Fibroblast of skin of left quadriceps (primary cell): ENCODE results near the gene GRID2.
"Not testable (repeated sequence)": the region's sequence is repeated elsewhere in the genome, so short reads cannot be mapped to it uniquely, and the experiment has no call there.

Experiments
- DNase-seq, 2 experiments: peaks; one replicate each; pipeline ENCODE4 v3.0.0-alpha.2; 2013; ENCODE audit warnings: low read depth in 2 of 2

The GRID2 gene

DNA sequence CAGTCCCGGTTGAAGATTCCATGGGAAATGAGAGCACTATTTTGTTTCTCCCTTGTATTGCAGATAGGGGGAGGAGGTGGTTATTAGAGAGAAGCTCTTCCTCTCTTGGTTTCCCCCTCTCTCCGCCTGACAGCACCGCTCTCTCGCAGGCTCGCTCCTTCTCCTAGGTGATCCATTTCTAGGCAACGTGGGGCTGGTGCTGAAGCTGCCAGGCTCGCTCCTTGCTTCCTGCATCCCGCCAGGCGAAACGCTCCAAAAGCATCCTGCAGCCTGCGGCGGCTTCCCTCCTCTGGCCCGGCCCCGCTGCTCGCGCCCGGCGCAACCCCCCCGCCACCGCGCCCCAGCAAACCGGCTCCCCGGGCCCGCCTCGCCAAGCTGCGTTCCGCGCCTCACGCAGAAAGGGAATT is at the start of gene GRID2:
GRID2 (plus strand) TSS at position 346 of the 407 bp plus-strand sequence.
- no peak for DNase-seq

DNA sequence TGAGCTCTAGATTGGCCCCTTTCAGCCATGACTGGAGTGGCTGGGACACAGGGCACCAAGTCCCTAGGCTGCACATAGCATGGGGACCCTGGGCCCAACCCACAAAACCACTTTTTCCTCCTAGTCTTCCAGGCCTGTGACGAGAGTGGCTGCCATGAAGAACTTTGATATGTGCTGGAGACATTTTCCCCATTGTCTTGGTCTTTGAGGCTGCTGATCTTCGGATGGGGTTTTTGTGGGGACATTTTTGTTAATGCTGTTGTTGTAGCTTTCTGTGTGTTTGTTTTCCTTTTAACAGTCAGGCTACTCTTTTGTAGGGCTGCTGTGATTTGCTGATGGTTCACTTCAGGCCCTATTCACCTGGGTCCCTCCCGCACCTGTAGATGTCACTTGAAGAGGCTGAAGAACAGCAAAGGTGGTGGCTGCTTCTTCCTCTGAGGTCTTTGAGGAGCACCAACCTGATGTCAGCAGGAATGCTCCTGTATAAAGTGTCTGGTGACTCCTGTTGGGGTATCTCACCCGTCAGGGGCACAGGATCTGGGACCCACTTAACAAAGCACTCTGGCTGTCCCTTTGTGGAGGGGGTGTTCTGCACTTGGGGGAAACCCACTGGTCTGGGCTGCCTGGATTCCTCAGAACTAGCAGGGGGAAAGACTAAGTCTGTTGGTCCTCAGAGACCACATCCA is 49.6 kb upstream of the GRID2 start:
- DNase-seq: no peak

DNA sequence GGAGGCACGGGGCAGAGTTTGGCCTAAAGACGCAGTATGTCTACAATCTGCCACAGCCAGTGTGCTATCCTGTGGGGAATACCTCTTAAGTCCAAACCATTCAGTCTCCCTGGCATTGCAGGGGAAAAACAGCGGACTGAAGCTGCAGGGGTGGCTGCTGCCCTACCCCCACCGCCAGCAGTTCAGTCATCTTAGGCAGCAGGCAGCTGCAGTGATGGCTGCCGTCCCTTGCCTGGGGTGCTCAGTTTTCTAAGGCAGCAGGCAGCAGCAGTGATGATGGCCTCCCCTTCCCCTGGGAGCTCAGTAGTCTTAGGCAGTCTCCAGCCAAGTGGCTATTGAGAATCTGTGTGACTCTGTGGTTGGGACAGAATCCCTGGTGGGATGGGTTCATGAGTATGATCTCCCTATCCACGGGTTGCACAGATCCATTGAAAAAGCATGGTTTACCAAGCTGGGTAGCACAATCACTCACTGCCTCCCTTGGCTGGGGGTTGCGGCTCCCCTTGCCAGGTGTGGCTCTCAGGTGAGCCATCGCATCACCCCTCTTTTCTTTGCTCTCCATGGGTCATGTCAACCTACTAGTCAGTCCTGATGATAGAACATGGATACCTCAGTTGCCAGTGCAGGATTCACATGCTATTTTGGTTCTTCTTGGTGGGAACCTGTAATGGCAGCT is 48.9 kb upstream of the GRID2 start:
- no peak for DNase-seq

DNA sequence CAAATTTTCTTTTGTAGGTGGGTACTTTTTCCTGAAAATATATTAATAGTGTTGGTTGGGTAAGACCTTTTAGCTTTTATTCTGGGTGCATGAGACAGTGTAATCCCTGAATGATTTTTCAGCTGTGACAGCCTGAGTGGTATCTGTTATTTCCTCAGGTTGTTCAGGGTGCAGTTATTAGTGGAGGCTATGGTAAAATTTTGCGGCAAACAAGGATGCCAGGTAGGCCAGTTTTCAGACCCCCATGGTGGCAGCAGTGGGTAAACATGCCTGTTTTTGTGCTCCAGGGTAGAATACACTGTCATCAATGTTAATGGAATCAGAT is 47.9 kb upstream of the GRID2 start:
- DNase-seq: no peak

DNA sequence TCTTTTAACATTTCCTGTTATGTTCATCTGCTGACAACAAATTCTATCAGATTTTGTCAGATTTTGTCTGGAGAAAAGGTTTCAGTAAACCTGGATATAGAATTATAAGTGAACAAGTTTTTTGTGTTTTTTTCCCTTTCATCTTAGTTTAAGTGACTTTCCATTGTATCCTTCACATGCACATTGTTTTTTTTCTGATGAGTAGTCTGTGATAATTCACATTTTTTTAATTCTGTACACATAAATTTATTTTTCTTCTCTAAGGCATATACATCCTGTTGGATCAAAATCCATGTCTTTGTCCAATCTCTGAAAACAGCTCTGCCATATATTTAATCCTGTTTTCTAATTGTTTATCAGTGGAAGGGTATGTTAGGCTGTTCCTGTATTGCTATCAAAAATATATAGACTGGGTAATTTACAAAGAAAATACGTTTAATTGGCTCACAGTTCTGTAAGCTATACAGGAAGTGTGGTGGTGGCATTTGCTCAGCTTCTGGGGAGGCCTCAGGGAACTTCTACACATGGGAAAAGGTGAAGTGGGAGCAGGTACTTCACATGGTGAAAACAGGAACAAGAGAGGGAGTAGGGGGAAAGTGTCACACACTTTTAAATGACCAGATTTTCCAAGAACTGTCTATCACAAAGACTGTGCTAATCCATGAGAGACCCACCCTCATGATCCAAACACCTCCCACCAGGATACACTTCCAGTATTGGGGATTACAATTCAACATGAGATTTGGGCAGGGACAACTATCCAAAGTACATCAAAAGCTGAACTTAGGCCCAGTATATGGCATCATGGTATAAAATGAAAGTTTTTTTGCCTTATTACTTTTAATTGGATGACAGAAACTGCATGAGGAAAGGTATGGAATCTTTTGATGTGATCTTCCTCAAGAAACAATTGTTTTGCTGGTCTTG is 45.6 kb upstream of the GRID2 start:
- no peak for DNase-seq

DNA sequence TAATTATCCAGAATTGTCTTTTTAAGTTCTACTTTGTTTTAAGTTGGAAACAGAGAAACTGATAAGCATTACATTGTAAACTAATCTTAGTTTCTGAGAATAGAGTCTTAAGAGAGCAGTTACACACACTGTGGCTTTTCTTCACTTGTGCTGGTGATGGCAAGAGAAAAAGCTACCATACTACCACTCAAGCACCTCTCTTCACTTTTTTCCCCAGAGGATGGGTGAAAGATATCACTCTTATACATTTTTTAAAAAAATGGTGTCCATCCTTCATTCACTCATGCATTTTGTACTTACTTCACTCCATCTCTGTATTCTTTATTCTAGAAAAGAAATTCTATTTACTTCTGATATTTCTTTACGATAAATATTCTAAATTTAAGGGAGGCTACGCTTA is 42.5 kb upstream of the GRID2 start:
- DNase-seq: no peak

DNA sequence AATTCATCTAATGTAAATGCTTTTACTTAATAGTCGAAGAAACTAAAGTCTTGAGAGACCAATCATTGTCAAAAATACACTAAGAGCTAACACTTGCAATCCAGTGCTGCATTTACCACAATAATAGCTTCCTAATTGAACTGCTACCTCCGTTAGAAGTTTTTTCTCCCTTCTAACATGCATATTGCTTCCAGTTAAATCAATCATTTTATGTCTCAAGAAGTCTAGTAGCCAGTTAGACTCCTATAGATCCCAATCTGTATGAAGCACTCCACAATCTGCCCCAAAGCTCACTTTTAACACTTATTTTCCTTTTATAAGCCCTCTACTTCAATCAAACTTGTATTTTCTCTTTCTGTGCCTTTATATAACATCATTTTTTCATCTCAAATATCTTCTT is 41.4 kb upstream of the GRID2 start:
- DNase-seq: no peak

DNA sequence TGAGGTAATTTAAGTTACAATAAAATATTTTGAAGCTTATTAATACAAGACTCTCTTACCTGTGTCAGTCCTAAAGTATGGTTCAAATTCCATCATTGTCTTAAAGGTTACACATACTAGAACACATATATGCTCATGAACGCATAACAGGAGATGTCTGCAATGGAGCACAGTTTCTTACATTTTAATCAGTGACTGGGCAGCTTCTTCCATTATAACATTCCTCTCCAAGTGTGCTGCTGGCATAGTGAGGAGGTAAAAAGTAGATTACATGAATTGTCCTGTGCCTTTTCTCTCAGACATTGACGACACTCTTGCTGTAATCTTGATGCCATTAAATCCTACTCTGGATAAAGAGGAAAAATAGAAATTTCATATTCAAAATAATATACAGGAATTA is 40.8 kb upstream of the GRID2 start:
- DNase-seq: no peak

DNA sequence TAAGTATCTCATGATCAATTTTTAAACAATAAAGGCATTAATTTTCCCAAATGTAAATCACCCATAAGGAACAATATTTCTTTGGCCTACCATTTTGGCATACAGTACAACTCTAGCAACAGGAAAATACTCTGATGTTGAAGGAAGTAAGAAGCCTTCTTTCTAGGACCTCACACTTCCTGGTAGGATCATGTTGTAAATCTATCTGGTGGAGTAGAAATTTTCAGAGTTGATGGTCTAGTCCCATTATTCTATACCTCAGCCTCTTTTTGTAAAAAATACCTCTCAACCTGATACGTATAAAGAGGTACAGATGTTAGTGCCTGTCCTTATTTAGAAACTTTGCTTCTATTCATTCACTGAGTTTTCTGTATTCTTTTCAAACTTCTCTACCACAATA is 40.2 kb upstream of the GRID2 start:
- DNase-seq: no peak

DNA sequence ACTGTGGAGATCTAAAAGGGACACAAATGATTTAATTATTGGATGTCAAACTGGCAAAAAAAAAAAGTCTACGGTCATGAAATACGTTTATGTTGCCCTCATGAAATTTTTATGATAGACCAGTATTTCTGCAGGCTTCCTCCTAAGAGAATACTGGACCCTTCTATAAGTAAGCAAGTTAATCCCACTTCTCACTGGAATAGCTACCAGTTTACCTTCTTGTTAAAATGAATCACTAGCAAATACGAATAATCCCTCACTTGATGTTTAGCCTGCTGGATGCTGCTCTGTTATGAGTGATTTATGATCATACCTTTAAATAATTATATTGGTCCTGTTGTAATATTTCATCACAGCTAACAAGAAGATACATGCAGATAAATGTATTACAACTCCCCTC is 39.6 kb upstream of the GRID2 start:
- no peak for DNase-seq

DNA sequence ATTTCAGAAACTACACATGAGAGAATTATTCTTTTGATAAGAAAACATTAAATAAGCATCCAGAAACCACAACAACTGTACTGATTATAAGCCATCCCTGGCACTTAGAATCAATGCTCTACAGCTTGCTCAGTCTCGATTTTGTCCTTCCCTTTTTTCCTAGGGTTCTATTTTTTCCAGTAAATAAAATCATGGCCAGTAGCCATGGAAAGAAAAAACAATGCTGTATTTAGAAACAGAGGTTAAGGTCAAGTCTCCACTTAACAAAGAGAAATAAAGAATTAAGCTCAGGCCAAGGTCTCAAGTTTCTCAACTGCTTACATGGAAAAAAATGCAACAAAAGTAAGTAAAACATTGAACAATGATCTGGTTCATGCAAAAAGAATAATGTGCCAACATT is 38.7 kb upstream of the GRID2 start:
- DNase-seq: no peak

DNA sequence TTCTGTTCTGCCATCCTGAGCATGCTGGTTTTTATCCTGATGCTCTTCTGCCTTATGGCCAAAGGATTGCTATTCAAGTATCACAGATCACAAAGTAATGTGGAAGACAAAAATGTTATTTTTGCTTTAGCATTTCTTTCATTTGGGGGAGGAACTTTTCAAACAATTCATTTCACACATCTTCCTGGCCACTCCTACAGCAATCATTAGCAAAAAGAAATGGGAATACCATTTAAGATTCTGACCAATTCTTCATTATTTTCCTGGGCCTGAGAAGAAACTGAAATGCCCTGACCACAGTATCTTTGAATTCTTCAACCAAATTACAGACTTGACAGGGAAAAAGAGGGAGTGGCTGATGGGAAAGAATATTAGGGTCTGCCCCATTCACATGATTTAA is 38.0 kb upstream of the GRID2 start:
- DNase-seq: no peak

DNA sequence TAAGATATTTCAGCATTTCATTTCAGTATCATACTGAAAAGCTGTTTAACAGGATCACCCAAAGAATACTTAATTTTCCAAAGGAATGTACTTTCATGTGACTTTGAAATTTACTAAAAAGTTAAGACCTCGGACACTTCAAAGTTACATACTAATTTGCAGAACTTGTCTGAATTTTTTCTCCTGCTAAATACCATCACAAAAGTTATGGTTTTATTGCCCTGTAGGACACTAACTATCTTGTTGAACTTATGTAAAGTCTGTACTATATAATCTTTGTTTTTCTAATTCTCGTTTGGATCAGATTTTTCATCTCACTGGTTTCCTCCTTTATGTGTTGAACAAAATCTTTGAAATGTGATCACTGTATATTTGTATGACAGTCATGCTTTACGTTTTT is 37.2 kb upstream of the GRID2 start:
- no peak for DNase-seq

DNA sequence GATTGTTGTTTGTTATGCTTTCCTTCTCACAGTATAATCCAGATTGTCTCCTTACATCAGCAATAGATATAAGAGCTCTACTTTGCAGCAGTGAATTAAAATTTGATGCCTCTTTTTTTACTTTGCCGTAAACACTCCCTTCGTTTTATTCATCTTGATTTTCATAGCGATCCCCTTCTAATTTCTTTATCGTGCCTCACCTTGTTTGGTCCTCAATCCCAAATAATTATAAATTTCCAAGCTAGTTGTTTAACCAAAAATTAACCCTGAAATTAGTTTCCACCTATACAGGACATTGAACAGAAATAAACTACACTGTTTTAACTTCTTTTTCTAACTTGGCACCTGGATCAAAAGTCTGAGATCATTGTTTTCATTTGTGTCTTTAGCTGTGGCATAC is 35.1 kb upstream of the GRID2 start:
- DNase-seq: no peak

DNA sequence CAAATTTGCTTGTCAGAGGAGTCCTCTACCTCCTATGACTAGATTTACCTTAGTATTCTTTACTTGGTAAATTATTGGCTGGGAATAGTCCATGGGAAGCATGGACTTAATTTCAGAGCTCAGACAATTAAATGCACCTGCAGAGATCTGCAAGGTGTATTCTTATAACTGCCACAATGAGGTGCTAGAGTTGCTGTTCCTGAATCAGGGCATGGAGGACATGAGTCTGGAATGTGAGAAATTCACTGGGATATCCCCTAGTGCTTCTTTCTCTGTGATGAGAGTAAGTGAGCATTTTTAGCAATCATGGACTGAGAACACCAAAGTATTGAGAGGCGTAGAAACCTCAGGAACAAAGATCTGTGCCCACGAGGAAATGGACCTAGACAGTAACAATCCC is 32.9 kb upstream of the GRID2 start:
- no peak for DNase-seq

DNA sequence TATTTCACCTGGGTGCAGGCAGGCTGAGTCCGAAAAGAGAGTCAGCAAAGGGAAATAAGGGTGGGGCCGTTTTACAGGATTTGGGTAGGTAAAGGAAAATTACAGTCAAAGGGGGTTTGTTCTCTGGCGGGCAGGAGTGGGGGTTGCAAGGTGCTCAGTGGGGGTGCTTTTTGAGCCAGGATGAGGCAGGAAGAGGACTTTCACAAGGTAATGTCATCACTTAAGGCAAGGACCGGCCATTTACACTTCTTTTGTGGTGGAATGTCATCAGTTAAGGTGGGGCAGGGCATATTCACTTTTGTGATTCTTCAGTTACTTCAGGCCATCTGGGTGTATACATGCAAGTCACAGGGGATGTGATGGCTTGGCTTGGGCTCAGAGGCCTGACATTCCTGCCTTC is 32.2 kb upstream of the GRID2 start:
- not testable (repeated sequence) for DNase-seq

DNA sequence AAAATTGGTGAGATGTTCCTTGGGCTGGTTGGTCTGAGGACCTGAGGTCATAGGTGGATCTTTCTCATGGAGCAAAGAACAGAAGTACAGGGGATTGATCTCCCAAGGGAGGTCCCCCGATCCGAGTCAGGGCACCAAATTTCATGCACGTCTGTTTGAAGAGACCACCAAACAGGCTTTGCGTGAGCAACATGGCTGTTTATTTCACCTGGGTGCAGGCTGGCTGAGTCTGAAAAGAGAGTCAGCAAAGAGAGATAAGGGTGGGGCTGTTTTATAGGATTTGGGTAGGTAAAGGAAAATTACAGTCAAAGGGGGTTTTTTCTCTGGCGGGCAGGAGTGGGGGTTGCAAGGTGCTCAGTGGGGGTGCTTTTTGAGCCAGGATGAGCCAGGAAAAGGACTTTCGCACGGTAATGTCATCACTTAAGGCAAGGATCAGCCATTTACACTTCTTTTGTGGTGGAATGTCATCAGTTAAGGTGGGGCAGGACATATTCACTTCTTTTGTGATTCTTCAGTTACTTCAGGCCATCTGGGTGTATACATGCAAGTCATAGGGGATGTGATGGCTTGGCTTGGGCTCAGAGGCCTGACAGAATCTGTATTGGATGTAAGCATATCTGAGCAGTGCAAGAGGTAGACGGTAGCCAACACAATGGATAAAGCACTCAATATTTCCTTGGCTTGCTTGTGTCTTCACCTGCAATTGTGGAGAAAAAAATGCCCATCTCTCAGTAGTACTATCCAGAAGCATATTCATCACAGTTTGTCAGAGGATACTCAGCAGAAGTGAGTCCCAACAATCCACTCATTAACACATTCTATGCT is 26.5 kb upstream of the GRID2 start:
- DNase-seq: not testable (repeated sequence)

DNA sequence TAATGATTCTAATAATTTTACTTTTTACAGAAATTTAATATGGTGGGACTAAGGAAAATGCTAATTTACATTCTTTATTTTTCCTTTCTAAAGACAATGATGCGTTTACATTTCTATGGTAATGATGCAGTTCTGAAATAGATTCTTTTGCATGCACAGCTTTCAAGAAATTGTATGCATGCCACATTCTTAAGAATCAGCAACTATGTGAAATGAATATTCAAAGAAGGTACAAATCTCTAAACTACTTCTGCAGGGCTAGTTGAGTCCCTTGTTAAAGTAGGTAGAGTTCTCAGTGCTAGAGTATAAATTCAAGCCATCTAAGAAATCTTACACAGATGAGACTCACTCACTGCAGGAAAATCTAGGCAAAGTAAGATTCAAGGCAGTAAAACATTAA is 24.5 kb upstream of the GRID2 start:
- no peak for DNase-seq

DNA sequence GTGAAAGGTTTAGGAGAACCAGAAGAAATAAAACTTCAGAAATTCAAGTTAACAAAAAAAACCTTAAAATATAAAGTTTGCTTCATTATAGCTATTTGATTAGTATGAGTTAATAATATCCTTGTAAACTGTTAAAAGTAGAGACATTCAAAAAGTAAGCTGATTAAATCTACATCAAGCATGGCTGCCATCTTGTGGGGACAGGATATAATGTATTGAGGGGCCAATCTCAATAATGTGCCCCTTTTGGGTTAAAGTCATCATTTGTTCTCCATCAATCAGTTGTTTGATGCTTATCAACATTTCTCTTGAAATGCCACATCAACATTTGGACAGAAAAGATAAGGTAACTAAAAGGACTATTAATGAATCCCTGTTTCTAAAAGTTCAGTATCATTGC is 4.6 kb upstream of the GRID2 start:
- DNase-seq: no peak

DNA sequence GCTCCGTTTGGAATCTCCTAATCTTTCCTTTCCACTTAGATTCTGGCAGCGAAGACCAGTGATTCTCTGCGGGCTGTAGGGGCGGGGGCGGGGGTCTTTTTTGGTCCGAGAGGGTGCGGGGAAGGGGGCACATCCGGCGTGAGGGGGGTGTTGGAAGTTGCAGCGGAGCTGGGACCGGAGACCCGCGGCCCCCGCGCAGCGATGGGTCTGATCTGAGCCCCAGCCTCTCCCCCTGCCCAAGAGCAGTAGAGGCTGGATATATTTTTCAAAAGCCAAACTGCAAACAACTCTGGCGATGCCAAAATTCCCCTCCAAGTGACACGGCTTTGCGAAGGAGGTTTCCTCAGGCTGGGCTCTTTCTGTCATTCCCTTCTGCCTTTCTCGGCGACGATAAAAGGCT is 355 bp downstream of the GRID2 start:
- DNase-seq: no peak

DNA sequence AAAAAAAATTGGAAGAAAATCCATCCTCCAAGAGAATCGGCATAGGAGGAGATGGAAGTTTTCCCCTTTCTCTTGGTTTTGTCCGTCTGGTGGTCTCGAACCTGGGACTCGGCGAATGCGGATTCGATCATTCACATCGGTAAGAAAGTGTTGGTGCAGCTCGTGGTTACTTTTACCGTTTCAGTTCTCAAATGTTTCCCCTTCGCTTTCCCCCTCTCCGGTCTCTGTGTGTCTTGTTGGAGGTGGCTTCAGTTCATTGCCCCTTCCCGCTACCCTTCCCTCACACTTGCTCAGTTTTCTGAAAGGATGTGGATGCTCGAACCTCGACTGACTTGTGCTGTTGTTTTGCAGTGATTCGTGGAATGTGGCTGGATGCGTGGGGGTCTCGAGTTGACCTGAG is 840 bp downstream of the GRID2 start:
- no peak for DNase-seq
